NCI-H1930 (cell line): Measurements from ENCODE around the gene PPFIBP2.
"Not testable (repeated sequence)": the region's sequence is repeated elsewhere in the genome, so short reads cannot be mapped to it uniquely, and the experiment has no call there.

Experiments used
- DNase-seq, 2 experiments: peaks; one replicate each; lab custom pipeline; 2025; lab: John Stamatoyannopoulos, UW

The PPFIBP2 gene

DNA sequence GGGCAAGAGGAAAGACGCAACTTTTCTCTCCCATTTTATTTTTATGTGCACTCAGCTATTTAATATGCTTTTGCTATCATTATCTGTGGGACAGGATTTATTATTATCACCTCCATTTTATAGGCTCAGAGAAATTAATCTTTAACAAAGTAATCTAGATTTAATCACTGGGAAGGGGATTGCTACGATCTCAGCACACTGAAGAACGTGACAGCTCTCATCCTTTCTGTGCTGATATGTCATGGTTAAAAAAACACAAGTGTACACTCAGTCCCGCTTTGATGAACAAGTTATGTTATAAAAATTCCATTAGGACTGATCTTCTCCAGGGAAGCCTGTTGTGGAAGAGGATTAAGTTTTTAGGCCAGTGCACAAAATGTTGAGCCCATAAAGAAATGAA, 121.9 kb downstream of the PPFIBP2 start:
- no peak for DNase-seq

DNA sequence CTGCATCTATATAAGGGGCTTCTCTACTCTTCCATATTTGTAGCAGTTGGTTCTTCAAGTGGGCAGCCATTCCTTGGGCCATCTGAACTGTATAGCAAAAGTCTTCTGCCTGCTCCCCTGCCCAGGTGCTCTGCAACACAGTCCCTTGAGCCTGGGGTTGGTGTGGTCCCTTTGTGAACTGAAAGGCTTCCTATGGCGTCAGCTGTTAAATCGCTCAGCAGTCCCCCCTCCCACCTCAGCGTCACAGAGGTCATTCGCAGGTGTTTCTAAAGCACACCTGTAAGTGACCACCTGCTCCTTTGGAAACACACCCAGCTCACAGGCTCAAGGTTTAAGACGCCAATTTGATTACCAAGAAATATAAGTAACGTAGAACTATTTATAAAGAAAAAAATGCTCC, 122.6 kb downstream of the PPFIBP2 start:
- DNase-seq, result no peak

DNA sequence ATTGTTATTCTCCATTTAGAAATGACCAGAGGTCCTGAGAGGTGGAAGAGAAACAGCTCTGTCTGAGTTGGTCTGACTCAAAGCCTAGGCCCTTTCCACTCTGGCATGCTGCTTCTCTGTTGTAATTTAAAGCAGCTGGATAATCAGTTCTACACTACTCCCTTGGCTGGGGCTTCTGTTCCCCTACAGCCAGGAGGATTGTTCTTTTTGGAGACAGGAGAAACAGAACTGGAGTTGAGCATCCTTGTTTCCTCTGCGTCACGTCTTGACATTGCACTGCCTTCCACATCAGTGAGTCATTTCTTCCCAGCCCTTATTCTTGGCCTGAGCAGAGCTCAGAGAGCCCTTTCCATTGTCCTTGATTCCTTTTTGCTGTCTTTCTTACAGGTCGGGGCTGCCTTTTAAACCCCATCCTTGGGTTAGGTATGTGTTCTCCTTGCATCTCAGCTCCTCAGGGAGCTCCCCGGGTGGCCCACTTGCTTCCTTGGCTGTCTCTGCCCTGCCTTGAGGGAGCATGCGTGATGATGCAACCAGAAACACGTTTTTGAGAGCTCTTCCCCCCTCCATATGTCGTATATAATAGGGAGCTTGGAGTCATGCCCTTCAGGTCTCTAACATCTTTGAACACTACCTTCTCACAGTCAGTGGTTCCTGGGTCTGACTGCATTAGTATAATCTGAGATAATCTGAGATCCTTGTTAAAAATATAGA, 123.8 kb downstream of the PPFIBP2 start:
- no peak for DNase-seq

DNA sequence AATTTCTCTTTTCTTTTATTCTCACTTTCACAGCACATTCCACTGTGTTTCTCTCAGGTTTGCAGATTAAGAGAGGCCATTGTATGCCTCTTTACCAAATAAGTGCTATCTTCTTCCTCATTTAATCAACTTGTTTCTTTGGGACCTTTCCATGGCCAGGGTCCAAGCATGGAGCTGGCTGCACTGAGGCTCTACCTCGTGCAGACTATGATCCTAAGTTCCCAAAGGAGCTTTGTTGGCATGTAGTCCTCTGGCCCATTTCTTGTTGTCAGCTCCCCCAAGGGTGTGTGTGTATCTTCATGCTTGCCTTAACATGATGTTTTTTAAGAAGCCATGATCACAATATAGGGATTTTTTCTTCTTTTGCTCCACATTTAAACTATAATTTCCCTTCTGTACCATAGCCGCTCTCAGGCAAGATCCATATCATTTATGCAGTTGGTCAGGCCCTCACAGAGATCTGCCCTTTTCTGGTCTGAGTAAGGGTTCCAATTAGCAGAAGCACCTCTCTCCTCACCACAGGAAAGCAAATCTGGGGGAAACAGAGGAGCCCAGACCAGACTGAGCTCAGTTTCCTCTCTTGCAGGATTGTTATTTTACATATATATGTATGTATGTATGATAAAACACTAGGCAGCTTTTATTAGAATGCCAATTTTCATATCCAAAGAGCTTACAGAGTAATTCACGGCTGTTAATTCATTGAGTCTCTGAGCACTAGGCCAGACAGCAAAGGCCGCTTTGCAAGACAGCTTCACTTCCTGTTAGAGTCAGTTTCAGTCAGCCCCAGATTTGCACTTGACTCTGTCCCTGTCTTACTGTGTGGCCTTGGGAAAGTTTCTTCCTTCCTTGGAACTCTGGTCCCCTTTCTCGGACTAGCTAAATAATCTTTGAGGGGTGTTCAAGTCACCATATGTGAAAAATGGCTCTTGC, 125.2 kb downstream of the PPFIBP2 start:
- DNase-seq, result no peak

DNA sequence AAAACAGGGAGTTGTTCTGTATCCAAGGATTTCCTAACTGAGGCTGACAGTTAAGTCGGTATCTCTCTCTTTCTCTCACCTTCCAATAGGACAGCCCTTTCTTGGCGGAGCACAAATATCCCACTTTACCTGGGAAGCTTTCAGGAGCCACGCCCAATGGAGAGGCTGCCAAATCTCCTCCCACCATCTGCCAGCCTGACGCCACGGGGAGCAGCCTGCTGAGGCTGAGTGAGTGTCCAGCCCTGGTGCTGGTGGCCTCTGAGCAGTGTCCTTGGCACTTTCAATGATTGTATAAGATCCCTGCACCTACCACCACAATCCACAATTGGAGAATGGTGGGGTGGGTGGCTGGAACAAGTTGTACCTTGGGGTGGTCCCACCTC, 125.8 kb downstream of the PPFIBP2 start:
- no peak for DNase-seq

DNA sequence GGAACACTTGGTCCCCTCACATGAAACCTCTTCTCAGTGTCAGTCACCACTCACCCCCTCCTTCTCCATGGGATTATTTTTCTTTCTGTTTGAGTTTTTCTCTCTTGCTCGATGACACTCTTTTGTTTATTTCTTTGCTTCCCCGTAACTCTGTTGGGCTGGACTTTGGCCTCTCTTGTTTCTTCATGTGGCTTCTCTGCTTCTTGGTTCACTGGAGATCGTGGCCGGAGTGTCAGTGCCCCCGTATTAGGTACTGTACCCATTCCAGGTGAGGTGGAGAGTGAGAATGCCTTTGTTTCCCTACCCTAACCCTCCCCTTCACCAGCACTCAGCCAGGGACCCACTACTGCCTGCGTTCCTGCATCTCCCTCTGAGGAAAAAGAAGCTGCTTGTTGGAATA, 127.0 kb downstream of the PPFIBP2 start:
- no peak for DNase-seq

DNA sequence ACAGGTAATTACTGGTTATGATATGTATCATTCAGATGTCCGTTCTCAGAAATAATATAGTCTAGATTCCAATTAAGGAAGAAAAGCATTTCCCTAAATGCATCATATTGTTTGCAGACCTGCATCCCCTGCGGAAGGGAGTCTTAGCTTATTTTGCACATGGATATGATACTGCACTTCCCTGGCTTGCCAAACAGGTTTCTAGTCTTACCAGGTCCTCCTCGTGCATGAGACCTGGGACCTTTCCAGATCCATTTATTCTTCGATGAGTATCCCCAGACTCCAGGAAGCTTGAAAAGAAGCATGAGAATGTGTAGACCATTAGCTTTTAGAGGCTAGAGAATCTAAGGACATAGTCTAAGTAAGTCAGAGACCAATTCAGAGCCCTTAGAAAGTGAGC, 128.9 kb downstream of the PPFIBP2 start:
- no peak for DNase-seq

DNA sequence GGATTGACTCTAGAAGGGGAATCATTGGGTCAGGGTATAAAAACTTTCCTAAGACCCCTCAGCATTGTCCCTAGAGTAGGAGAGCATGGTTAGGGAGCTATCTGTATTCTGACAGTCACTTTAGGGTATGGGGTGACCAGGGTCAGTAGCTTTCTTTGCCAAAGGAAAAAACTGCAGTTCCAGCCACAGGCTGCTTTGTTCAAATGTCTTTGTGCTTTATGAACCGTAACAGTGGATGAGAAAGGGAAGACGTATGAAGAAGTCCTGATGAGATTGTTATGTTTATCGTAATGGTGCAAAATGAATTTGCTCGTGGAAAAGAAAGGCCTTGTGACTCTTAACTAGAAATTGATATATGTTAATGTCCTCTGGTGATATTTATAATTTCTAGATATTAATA, 129.5 kb downstream of the PPFIBP2 start:
- no peak for DNase-seq

DNA sequence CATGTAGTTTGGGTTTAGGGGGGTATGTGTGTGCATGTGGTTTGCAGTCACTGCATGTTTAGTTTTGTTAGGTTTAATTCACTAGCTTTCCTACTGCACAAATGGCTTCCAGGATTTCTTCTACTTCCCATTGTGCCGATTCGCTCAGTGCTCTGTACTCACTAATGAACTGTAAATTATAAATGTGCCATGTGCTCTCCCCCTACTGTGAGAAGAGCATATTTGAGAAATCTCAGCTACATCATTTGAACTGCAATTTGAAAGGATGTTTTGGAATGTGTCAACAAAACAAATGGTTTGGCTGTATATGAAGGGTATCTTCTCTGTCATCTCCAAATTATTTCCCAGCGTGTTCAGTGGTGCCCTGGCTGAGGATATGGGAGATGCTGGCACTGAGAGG, 131.4 kb downstream of the PPFIBP2 start:
- no peak for DNase-seq

DNA sequence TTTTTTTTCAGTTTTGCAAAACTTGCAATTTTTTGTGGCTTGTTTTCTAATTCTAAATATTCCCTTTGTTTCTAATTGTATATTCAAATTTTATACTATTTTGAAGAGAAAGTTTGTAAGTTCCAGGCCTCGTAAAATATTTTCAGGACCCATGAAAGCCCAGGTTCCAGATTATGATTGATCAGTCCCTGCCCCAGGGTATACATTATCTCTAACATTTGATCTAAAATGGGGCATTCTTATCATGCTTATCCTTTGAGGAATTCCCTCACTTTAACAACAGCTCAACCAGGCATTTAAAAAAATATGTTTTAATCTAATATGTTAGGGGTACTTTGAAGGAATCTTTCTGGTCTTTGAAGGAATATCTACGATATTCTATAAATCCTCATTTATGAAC, 133.1 kb downstream of the PPFIBP2 start:
- no peak for DNase-seq

DNA sequence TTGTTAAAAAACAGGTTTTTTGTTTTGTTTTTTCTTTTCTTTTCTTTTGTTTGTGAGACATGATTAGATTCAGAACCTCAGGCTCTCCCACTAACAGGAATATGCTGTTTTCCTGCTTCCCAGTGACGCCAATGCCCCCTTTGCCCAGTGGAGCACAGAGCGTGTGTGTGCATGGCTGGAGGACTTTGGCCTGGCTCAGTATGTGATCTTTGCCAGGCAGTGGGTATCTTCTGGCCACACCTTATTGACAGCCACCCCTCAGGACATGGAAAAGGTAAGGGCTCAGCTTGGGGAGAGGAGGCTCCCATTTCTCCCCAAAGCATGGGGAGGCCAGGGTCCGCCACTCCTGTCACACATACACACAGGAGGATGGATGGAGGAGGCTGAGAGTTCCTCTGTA, 134.5 kb downstream of the PPFIBP2 start:
- DNase-seq, result no peak

DNA sequence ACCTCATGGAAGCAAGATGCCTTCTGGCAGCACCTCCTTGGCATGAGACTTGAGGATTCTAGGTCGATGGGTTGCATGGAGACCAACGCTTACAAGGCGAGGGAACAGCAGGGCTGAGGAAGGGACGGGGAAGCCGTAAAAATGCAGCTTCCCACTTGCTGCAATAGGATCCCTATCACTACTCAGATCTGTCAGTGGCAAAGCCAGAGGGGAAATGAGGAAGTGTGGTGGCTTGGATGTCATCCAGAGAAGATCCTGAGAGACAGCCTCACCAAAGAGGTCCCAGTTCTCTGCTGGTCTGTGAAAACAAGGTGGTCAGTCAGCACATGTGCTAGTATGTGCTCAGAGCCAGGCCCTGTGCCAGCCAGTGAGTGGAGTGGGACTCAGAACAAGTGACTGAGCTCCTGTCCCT, 137.3 kb downstream of the PPFIBP2 start:
- DNase-seq, result no peak

DNA sequence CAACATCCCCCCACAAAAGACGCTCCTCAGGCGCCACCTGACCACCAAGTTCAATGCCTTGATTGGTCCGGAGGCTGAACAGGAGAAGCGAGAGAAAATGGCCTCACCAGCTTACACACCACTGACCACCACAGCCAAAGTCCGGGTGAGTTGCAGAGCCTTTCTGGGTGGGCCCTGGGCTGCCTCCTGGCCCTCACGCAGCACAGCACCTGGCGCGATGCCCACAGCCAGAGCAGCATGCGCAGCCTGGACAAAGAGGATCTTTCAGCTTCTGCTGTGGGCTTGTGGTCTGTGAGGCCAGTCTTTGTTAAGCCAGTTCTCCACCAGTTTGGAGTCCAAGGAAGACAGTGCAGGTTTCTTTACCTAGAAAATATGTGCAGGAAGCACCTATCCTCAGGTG, 137.9 kb downstream of the PPFIBP2 start:
- no peak for DNase-seq

DNA sequence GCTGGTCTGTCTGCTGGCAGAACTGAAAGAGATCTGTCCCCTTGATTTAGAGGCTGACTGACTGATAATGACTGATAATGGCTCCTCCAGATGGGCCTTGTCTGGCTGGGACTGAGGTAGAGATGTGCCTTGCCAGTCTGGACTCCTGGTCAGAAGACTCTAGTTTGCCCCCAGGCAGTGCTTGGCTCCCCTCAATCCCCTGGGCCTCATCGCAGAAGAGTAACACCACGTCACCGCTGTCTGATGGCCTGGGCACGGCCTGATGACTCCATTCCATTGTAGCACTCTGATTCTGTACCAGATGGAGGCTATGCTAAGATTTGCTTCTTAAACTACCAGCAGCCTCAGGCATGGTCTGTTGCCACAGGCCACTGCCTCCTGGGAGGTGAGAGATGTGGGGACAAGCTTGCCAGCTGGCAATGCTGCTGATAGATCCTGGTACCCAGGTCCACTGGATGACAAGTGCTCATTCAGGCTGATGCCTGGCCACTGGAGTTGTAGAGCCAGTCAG, 140.5 kb downstream of the PPFIBP2 start:
- DNase-seq, result no peak

DNA sequence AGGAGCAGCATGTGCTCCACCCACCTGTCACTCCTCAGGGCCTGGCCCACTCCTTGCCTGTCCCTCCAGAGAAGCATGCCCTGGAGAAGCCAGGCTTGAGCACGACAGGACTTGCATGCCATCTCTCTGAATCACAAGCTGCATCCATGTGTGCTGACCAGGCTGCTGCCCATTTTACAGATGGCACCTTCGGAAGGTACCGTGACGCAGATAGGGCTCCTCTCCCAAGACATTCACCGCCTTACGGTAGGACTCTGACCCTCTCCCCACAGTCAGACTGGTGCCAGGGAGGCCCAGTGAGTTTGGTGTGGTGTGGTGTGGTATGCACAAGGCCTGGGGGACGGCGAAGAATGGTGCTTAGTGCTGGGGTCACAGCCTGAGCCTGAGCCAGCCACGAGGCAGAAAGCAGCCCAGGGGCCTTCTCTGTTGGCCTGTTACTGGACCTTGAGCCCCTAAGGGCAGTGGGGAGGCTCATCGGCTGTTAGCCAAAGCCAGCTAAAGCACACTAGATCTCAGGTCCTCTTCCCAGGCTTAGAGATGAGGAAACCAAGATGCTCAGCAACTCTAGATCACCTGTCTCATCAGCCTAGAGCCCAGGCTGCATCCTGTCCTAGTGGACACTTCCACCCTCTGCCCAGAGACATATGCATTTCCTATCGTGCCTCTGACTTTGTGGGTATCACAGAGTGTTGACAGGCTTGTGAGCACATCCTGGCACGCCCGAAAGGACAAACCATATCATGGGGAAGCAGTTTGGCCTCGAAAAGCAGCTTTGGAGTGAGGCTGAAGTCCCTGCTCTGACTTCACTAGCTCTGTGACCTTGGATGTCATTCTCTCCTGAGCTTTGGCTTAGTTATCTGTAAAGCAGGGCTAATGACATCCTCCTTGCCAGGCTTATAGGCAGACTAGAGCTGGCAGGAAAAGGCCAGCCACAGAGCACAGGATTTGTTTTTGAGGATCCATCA, 141.7 kb downstream of the PPFIBP2 start:
- no peak for DNase-seq

DNA sequence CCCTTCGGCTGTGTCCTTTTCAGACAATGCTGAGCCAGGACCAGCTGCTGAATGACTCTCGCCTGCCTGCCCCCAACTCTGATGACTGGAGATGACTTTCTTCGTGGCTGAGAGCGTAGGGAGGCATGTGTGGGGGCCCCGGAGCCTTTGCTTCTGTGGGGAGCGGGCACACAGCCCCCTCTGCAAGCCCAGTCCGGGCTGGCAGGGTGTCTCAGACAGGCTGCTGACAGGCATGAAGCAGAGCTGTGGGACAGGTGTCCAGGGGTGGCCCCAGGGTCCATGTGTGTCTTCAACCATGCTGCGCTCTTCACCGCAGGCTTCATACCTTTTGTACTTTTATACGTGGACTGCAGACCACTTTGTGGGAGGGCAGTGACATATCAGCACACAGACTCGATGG, 142.9 kb downstream of the PPFIBP2 start:
- DNase-seq, result no peak

DNA sequence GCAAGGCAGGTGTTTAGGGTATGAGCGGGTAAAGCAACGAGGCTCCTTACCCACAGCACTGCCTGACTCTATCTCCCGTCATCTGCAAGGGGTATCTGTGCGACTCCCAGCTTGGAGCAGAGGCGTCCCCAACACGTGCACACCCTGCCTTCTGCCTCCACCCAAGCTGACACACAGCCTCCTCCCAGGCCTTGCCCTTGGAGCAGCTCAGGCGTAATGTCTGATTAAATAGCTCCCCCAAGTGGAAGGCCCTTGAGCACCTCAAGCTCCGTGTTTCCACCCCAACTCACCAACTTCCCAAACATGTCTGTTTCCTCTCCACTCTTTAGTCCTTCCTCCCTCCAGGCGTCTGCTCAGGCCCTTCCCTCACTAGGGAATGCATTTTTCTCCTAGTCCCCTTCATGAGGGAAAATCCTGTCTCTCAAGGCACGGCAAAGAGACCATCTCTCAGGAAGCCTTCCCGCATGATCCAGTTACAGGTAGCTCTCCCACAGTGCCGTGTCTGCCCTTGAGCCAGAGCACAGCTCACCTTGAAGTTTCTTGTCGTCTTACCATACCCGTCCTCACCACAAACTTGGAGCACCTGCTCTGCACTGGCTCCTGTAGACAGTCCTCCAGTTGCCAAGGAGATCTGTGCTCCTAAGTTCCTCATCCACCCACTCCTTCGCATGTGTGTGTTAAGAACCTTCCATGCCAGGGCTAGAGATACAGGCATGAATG, 143.7 kb downstream of the PPFIBP2 start:
- DNase-seq, result peak in 1 of 2 experiments; percentile 19

DNA sequence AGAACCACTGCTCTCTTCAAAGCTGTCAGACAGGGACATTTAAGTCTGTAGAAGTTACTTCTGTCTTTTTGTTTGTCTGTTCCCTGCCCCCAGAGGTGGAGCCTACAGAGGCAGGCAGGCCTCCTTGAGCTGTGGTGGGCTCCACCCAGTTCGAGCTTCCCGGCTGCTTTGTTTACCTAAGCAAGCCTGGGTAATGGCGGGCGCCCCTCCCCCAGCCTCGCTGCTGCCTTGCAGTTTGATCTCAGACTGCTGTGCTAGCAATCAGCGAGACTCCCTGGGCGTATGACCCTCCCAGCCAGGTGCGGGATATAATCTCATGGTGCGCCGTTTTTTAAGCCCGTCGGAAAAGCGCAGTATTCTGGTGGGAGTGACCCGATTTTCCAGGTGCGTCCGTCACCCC, 149.7 kb downstream of the PPFIBP2 start:
- not testable (repeated sequence) for DNase-seq

DNA sequence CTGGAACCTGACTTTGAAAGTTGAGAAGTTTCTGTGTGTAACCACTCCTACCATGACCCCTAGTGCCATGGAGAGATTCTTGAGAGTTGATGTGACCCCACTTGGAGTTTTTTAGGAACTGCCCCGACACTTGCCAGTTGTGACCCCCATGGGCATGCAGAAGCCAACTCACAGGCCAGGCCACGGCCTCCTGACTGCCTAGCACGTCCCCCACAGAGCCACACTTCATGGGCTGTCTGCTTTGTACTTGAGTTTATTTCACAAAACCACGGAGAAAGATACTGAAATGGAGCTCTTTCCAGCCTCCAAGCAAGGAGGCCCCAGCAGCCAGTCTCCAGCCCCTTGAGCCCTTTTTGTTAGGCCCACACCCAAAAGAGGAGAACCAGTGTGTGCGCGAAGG, 151.1 kb downstream of the PPFIBP2 start:
- DNase-seq, result no peak

DNA sequence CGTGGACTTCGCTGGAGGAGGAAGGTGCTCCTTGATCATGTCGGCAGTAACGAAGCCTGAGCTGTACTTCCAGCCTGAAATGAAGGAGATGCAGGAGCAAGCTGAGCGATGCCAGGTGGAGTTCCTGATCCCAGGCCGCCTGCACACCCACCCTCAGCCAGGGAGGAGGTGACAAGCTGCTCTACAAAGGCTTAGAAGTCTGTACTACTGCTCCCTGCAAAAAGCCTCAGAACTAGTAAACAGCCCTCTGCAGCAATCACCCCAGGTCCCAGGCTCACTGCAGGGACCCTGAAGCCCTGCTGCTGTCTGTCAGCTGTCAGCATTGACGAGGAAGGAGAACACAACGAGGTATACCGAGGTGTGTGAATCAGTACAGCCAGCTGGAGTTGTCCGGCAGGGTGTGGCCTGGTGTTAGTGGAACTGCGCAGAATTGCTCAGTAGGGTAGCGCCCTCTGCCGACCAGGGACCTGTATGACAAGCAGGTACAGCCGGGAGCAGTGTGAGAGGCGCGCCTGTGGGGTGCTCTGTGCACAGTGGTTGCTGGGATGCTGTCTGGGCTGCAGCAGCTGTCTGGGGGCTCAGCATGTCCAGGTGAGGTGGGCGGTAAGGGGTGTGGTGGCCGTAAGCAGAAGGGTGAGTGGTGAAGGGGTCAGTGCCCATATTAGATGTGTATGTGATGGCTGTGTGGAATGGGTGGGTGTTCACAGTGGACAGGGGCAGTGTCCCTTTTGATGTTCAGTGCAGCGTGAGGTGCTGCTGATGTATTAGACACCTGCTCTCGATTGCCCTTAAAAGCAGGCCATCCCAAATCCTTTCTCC, 151.9 kb downstream of the PPFIBP2 start:
- peak in 1 of 2 experiments; percentile 47 for DNase-seq
